Breast epithelium (tissue), 3 donors: ENCODE data around the gene CACNB2.

Experiments
- CTCF ChIP-seq, 3 donors: fragments of 450-650 bp; IDR thresholded peaks; one replicate each; pipeline ENCODE4 v1.5.1; 2016 to 2017; ENCODE audit warnings: antibody characterized with exemption in 3 of 3, mild to moderate bottlenecking in 3 of 3, moderate library complexity in 3 of 3
- POLR2AphosphoS5 ChIP-seq, 3 donors: sonication (generic); formaldehyde crosslinking; IDR thresholded peaks; one replicate each; pipeline ENCODE4 v1.6.1; 2017; ENCODE audit warnings: antibody characterized with exemption in 3 of 3

GRCh38 chr10:18099415-18099814, 40.8 kb upstream of the CACNB2 start:
- TF ChIP-seq CTCF (IDR thresholded peaks at IDR 0.05) (no peak), POLR2AphosphoS5 (IDR thresholded peaks at IDR 0.05) (no peak)
